SK-N-SH (cell line): ENCODE measurements around the gene PEX7. TPM values are rescaled to one million over a fixed set of nuclear protein-coding genes. Genes with fewer than 3 reads are reported as not detected.
"Not testable (repeated sequence)": the region's sequence is repeated elsewhere in the genome, so short reads cannot be mapped to it uniquely, and the experiment has no call there.

ENCODE experiments used
- CTCF ChIA-PET: fragments of 300-600, 350-600 bp; formaldehyde crosslinking; extraction: SDS; loops from one replicate; lab custom pipeline; 2021; lab: Yijun Ruan, JAX
- POLR2A ChIA-PET: fragments of 350-600 bp; sonication (Branson Sonifier 250); formaldehyde crosslinking; extraction: SDS; loops from one replicate; lab custom pipeline; 2020; ENCODE audit warnings: antibody characterized with exemption, inconsistent platforms; lab: Yijun Ruan, JAX
- DNase-seq: peaks from one replicate; pipeline ENCODE4 v3.0.0; 2012
- H2AFZ ChIP-seq: fragments of 200-600 bp; sonication (generic); 2 replicates; pipeline ENCODE4 v1.8.1; 2016; ENCODE audit warnings: antibody characterized with exemption, mild to moderate bottlenecking, low read depth
- H3F3A ChIP-seq: fragments of 200-600 bp; sonication (generic); replicated peaks from 2 replicates; pipeline ENCODE3; 2016; ENCODE audit warnings: antibody characterized with exemption, mild to moderate bottlenecking; ENCODE audit not compliant: insufficient read depth
- H3K27ac ChIP-seq, 2 experiments: fragments of 200-500 bp in 1 of 2; fragments of 200-600 bp in 1 of 2; sonication (Bioruptor generic) in 1 of 2; sonication (generic), shearing (Covaris generic) in 1 of 2; 2 replicates each; pipeline versions ENCODE4 v1.5.1 to v1.6.1; 2014 to 2016; ENCODE audit warnings: low read depth in 2 of 2, inconsistent platforms in 1 of 2, low read length in 1 of 2, mild to moderate bottlenecking in 1 of 2, mixed read lengths in 1 of 2
- H3K27me3 ChIP-seq: fragments of 200-600 bp; sonication (generic), shearing (Covaris generic); 2 replicates; pipeline ENCODE4 v1.6.1; 2016; ENCODE audit warnings: mixed run types; ENCODE audit not compliant: insufficient read depth
- H3K36me3 ChIP-seq, 2 experiments: fragments of 200-500 bp in 1 of 2; fragments of 200-600 bp in 1 of 2; sonication (Bioruptor generic) in 1 of 2; sonication (generic) in 1 of 2; replicated peaks in 1 of 2; 2 replicates each; pipeline versions ENCODE3 to v1.5.1; 2014 to 2016; ENCODE audit warnings: low read length in 1 of 2, mild to moderate bottlenecking in 1 of 2; ENCODE audit not compliant: insufficient read depth in 2 of 2, control insufficient read depth in 1 of 2
- H3K4me1 ChIP-seq, 2 experiments: fragments of 200-500 bp in 1 of 2; fragments of 200-600 bp in 1 of 2; sonication (Bioruptor generic) in 1 of 2; sonication (generic), shearing (Covaris generic) in 1 of 2; 2 replicates each; pipeline versions ENCODE4 v1.5.1 to v1.6.1; 2014 to 2016; ENCODE audit warnings: low read depth in 1 of 2, low read length in 1 of 2, mixed run types in 1 of 2; ENCODE audit not compliant: insufficient read depth in 2 of 2, control insufficient read depth in 1 of 2
- H3K4me2 ChIP-seq: fragments of 200-600 bp; sonication (generic), shearing (Covaris generic); 2 replicates; pipeline ENCODE4 v1.6.1; 2017; ENCODE audit warnings: mixed run types
- H3K4me3 ChIP-seq, 2 experiments: fragments of 200-500 bp in 1 of 2; fragments of 200-600 bp in 1 of 2; sonication (Bioruptor generic) in 1 of 2; sonication (generic), shearing (Covaris generic) in 1 of 2; 2 replicates each; pipeline versions ENCODE4 v1.5.1 to v1.8.1; 2014 to 2016; ENCODE audit warnings: low read depth in 2 of 2, inconsistent platforms in 1 of 2, low read length in 1 of 2, mild to moderate bottlenecking in 1 of 2, mixed read lengths in 1 of 2, moderate library complexity in 1 of 2
- H3K79me2 ChIP-seq: fragments of 200-600 bp; sonication (generic); 2 replicates; pipeline ENCODE4 v1.8.1; 2017; ENCODE audit warnings: mild to moderate bottlenecking; ENCODE audit not compliant: insufficient read depth
- H3K9ac ChIP-seq: fragments of 200-600 bp; sonication (generic); 2 replicates; pipeline ENCODE4 v1.6.1; 2017; ENCODE audit warnings: mixed run types
- H3K9me2 ChIP-seq: fragments of 200-600 bp; sonication (generic); 2 replicates; pipeline ENCODE4 v1.6.1; 2017; ENCODE audit warnings: mixed run types
- H3K9me3 ChIP-seq: fragments of 200-600 bp; sonication (generic); 2 replicates; pipeline ENCODE4 v1.6.1; 2017; ENCODE audit warnings: mixed run types, mild to moderate bottlenecking, moderate library complexity
- H4K20me1 ChIP-seq: fragments of 200-600 bp; sonication (generic); 2 replicates; pipeline ENCODE4 v1.6.1; 2017; ENCODE audit warnings: mild to moderate bottlenecking, mixed run types; ENCODE audit not compliant: insufficient read depth
- CHD2 ChIP-seq: fragments of 150-350 bp; IDR thresholded peaks from 2 replicates; pipeline ENCODE4 v1.6.1; 2018; ENCODE audit warnings: low read length; ENCODE audit not compliant: partially characterized antibody
- ELF1 ChIP-seq: IDR thresholded peaks from 2 replicates; pipeline ENCODE4 v1.4.0; 2012
- FOXJ3 ChIP-seq: sonication (generic); formaldehyde crosslinking; IDR thresholded peaks from 2 replicates; pipeline ENCODE4 v1.5.1; 2020; ENCODE audit warnings: mild to moderate bottlenecking, missing genetic modification reagents
- FOXM1 ChIP-seq: IDR thresholded peaks from 2 replicates; pipeline ENCODE4 v1.4.0; 2012; ENCODE audit warnings: low read depth, mild to moderate bottlenecking
- MXI1 ChIP-seq: IDR thresholded peaks from 2 replicates; pipeline ENCODE4 v1.6.1; 2012; ENCODE audit warnings: mild to moderate bottlenecking, low read depth, low read length, improper control_type of control experiment
- NFIC ChIP-seq: IDR thresholded peaks from 2 replicates; pipeline ENCODE4 v1.4.0; 2012; ENCODE audit warnings: borderline replicate concordance
- POLR2AphosphoS5 ChIP-seq: IDR thresholded peaks from 2 replicates; pipeline ENCODE4 v1.6.1; 2012; ENCODE audit warnings: low read depth, low read length
- RAD21 ChIP-seq: IDR thresholded peaks from 2 replicates; pipeline ENCODE4 v1.6.1; 2012; ENCODE audit warnings: mild to moderate bottlenecking, low read length
- RCOR1 ChIP-seq: fragments of 150-350 bp; IDR thresholded peaks from 2 replicates; pipeline ENCODE4 v1.6.1; 2017; ENCODE audit warnings: antibody characterized with exemption, low read length
- RFX5 ChIP-seq: IDR thresholded peaks from 2 replicates; pipeline ENCODE4 v1.6.1; 2012; ENCODE audit warnings: mild to moderate bottlenecking, improper control_type of control experiment, low read length
- RXRA ChIP-seq: IDR thresholded peaks from 2 replicates; pipeline ENCODE4 v1.4.0; 2012; ENCODE audit warnings: low read depth, mild to moderate bottlenecking, borderline replicate concordance
- SIN3A ChIP-seq: IDR thresholded peaks from 2 replicates; pipeline ENCODE4 v1.6.1; 2012; ENCODE audit warnings: low read depth, mild to moderate bottlenecking, low read length, moderate library complexity, borderline replicate concordance
- SMC3 ChIP-seq: IDR thresholded peaks from 2 replicates; pipeline ENCODE4 v1.6.1; 2012; ENCODE audit warnings: low read depth, low read length, improper control_type of control experiment
- TAF1 ChIP-seq: IDR thresholded peaks from 2 replicates; pipeline ENCODE4 v1.6.1; 2012; ENCODE audit warnings: low read depth, mild to moderate bottlenecking, low read length, moderate library complexity, borderline replicate concordance
- YY1 ChIP-seq: IDR thresholded peaks from 2 replicates; pipeline ENCODE4 v1.4.0; 2012; ENCODE audit warnings: low read depth, mild to moderate bottlenecking
- WGBS: methylation state at CpG from one replicate; pipeline ENCODE4 v1.1.6; 2017; ENCODE audit warnings: low lambda C conversion rate; 5-methylcytosine and 5-hydroxymethylcytosine counted together
- polyA plus RNA-seq, 3 experiments: library from polyadenylated mRNA; depleted of rRNA; stranded (reverse); fragments of >200 nt; gene quantifications; 2 replicates each; pipeline ENCODE4 v1.2.3, GENCODE V29; 2012
- TF ChIP-seq, protein P1 (sequence below): IDR thresholded peaks from 2 replicates; pipeline ENCODE4 v1.4.0; 2012; ENCODE audit warnings: low read depth
- TF ChIP-seq, protein P2 (sequence below): IDR thresholded peaks from 2 replicates; pipeline ENCODE4 v1.4.0; 2012; ENCODE audit warnings: low read depth, borderline replicate concordance
- TF ChIP-seq, protein P3 (sequence below): IDR thresholded peaks from 2 replicates; pipeline ENCODE4 v1.4.0; 2012; ENCODE audit warnings: low read depth, borderline replicate concordance
- TF ChIP-seq, protein P4 (sequence below): fragments of 150-350 bp; IDR thresholded peaks from 2 replicates; pipeline ENCODE4 v1.6.1; 2016; ENCODE audit warnings: mild to moderate bottlenecking, low read depth, low read length
- TF ChIP-seq, protein P5 (sequence below): IDR thresholded peaks from 2 replicates; pipeline ENCODE4; 2012

PEX7 gene
- polyA plus RNA-seq, 1 of the 3 experiments (the other 2 are of a cell fraction): 10.8 TPM

GRCh38 chr6:136897071-136897470 lies 74.7 kb downstream of the PEX7 start:
- H3K9ac ChIP-seq: no peak overlapping the region
- TF ChIP-seq CHD2 (no peak), FOXM1 (no peak), SMC3 (no peak), NFIC (no peak), POLR2AphosphoS5 (no peak), RCOR1 (no peak), TAF1 (no peak), SIN3A (no peak), YY1 (no peak), FOXJ3 (CRISPR knock-in tag) (no peak), MXI1 (no peak), RXRA (no peak)
- TF ChIP-seq, protein P1, sequence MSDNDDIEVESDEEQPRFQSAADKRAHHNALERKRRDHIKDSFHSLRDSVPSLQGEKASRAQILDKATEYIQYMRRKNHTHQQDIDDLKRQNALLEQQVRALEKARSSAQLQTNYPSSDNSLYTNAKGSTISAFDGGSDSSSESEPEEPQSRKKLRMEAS: no peak
- TF ChIP-seq, protein P2, sequence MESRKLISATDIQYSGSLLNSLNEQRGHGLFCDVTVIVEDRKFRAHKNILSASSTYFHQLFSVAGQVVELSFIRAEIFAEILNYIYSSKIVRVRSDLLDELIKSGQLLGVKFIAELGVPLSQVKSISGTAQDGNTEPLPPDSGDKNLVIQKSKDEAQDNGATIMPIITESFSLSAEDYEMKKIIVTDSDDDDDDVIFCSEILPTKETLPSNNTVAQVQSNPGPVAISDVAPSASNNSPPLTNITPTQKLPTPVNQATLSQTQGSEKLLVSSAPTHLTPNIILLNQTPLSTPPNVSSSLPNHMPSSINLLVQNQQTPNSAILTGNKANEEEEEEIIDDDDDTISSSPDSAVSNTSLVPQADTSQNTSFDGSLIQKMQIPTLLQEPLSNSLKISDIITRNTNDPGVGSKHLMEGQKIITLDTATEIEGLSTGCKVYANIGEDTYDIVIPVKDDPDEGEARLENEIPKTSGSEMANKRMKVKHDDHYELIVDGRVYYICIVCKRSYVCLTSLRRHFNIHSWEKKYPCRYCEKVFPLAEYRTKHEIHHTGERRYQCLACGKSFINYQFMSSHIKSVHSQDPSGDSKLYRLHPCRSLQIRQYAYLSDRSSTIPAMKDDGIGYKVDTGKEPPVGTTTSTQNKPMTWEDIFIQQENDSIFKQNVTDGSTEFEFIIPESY: no peak
- TF ChIP-seq, all 33 proteins: peak for 0
- Histone ChIP-seq H3K9me3 (no peaks in the 10 kb centered on the region), H3K9me2 (no peaks in the 10 kb centered on the region), H3K4me1 (no peaks in the 10 kb centered on the region; a peak in 2 of 4 replicates), H3F3A (no peaks in the 10 kb centered on the region), H3K79me2 (no peaks in the 10 kb centered on the region), H3K4me2 (no peak overlapping the region), H2AFZ (no peak overlapping the region), H3K4me3 (no peak overlapping the region), H3K36me3 (peaks cover 0 to 27% of the 10 kb centered on the region in 2 experiments), H3K27me3 (no peaks in the 10 kb centered on the region), H3K27ac (no peak overlapping the region), H4K20me1 (no peaks in the 10 kb centered on the region)
- no peak for DNase-seq
- CTCF ChIA-PET: no interaction called here
- 97% methylated on average over 1 of the region's 1 CpG for WGBS
- POLR2A ChIA-PET: no interaction called here

DNA sequence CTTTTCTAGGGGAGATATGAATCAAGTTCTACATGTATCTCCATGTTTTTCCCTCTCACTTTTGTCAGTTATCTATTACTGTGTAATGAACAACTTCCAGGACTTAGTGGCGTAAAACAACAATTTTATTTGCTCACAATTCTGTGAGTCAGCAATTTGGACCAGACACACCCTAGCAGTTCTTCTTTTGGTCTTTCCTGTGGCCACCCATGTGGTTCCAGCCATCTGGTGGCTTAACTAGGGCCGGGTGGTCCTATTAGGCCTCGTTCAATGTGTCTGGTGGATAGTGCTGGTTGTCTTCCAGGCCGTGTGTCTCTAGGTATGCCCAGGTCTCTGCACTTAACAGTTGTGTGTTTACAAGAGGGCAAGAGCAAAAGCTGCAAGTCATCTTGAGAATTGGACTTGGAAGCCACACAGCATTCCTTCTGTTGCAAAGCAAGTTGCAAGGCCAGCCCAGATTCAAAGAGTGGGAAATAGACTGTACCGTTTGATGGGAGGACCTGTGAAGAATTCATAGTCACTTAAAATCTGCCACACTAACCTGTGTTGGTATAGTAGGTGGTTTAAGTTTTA lies 78.9 kb downstream of the PEX7 start:
- TF ChIP-seq RFX5 (no peak), RAD21 (no peak), ELF1 (no peak)
- TF ChIP-seq, protein P3, sequence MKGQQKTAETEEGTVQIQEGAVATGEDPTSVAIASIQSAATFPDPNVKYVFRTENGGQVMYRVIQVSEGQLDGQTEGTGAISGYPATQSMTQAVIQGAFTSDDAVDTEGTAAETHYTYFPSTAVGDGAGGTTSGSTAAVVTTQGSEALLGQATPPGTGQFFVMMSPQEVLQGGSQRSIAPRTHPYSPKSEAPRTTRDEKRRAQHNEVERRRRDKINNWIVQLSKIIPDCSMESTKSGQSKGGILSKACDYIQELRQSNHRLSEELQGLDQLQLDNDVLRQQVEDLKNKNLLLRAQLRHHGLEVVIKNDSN: no peak
- TF ChIP-seq, protein P4, sequence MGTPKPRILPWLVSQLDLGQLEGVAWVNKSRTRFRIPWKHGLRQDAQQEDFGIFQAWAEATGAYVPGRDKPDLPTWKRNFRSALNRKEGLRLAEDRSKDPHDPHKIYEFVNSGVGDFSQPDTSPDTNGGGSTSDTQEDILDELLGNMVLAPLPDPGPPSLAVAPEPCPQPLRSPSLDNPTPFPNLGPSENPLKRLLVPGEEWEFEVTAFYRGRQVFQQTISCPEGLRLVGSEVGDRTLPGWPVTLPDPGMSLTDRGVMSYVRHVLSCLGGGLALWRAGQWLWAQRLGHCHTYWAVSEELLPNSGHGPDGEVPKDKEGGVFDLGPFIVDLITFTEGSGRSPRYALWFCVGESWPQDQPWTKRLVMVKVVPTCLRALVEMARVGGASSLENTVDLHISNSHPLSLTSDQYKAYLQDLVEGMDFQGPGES: no peak
- TF ChIP-seq, protein P5, sequence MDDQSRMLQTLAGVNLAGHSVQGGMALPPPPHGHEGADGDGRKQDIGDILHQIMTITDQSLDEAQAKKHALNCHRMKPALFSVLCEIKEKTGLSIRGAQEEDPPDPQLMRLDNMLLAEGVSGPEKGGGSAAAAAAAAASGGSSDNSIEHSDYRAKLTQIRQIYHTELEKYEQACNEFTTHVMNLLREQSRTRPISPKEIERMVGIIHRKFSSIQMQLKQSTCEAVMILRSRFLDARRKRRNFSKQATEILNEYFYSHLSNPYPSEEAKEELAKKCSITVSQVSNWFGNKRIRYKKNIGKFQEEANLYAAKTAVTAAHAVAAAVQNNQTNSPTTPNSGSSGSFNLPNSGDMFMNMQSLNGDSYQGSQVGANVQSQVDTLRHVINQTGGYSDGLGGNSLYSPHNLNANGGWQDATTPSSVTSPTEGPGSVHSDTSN: no peak
- Histone ChIP-seq H3F3A (no peaks in the 10 kb centered on the region), H3K9me2 (no peaks in the 10 kb centered on the region), H2AFZ (no peak overlapping the region), H3K27ac (no peak overlapping the region), H3K27me3 (no peaks in the 10 kb centered on the region), H3K4me2 (no peak overlapping the region), H3K4me1 (no peaks in the 10 kb centered on the region; a peak in 2 of 4 replicates), H3K79me2 (no peaks in the 10 kb centered on the region), H3K9me3 (no peaks in the 10 kb centered on the region), H3K36me3 (peaks cover 0 to 24% of the 10 kb centered on the region in 2 experiments), H4K20me1 (no peaks in the 10 kb centered on the region), H3K4me3 (no peak overlapping the region), H3K9ac (no peak overlapping the region)
- no peak for DNase-seq
- CTCF ChIA-PET: interaction anchor here (1.2 to 2.3 kb wide), 2 partner anchors 14 to 109 kb away, joined by 5 read pairs; partner anchors contain the start of gene MAP3K5
- POLR2A ChIA-PET: no interaction called here
- WGBS: 94% methylated on average over 5 of the region's 5 CpGs

DNA sequence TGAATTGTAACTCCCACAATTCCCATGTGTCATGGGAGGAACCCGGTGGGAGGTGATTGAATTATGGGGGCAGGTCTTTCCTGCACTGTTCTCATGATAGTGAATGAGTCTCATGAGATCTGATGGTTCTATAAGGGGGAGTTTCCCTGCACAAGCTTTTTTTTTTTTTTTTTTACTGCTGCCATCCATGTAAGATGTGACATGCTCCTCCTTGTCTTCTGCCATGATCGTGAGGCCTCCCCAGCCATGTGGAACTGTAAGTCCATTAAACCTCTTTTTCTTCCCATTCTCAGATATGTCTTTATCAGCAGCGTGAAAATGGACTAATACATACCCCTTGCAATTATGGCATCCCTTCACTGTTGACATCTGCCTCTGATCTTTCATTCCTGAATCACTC lies 82.1 kb downstream of the PEX7 start:
- H3K27me3 ChIP-seq, H2AFZ ChIP-seq, H3K9me3 ChIP-seq, DNase-seq, H3K27ac ChIP-seq, H4K20me1 ChIP-seq, H3K4me2 ChIP-seq, H3K4me3 ChIP-seq, H3F3A ChIP-seq, H3K79me2 ChIP-seq, H3K9me2 ChIP-seq, H3K9ac ChIP-seq, H3K4me1 ChIP-seq, POLR2A ChIA-PET: not testable (repeated sequence)
- CTCF ChIA-PET: interaction anchor here (1.7 kb wide), 1 partner anchor 112 kb away, joined by 4 read pairs; the partner anchor contains the start of gene MAP3K5
- H3K36me3 ChIP-seq: peaks cover 0 to 17% of the 10 kb centered on the region in 2 experiments
- WGBS: 92% methylated on average over 3 of the region's 3 CpGs
